GM06990 (cell line): Measurements from ENCODE around the gene GATA5.

Experiments used
- DNase-seq: peaks from one replicate; pipeline ENCODE4 v3.0.0-alpha.2; 2011; ENCODE audit not compliant: insufficient read length; ENCODE audit errors: extremely low read depth
- H3K27me3 ChIP-seq: replicated peaks from 2 replicates; pipeline ENCODE4 v1.6.0; 2011; ENCODE audit warnings: low read length; ENCODE audit not compliant: control insufficient read depth, insufficient read depth
- H3K36me3 ChIP-seq: 2 replicates; pipeline ENCODE4 v1.5.1; 2011; ENCODE audit warnings: low read length; ENCODE audit not compliant: control insufficient read depth, insufficient read depth
- H3K4me3 ChIP-seq: replicated peaks from 2 replicates; pipeline ENCODE4 v1.5.1; 2011; ENCODE audit warnings: low read depth, mild to moderate bottlenecking, control low read depth, low read length
- TF ChIP-seq, protein P1 (sequence below): IDR thresholded peaks from 2 replicates; pipeline ENCODE4 v1.5.1; 2011; ENCODE audit warnings: low read length, control low read depth, mild to moderate bottlenecking, inconsistent platforms; ENCODE audit not compliant: insufficient read depth, poor library complexity, severe bottlenecking

Gene GATA5

DNA sequence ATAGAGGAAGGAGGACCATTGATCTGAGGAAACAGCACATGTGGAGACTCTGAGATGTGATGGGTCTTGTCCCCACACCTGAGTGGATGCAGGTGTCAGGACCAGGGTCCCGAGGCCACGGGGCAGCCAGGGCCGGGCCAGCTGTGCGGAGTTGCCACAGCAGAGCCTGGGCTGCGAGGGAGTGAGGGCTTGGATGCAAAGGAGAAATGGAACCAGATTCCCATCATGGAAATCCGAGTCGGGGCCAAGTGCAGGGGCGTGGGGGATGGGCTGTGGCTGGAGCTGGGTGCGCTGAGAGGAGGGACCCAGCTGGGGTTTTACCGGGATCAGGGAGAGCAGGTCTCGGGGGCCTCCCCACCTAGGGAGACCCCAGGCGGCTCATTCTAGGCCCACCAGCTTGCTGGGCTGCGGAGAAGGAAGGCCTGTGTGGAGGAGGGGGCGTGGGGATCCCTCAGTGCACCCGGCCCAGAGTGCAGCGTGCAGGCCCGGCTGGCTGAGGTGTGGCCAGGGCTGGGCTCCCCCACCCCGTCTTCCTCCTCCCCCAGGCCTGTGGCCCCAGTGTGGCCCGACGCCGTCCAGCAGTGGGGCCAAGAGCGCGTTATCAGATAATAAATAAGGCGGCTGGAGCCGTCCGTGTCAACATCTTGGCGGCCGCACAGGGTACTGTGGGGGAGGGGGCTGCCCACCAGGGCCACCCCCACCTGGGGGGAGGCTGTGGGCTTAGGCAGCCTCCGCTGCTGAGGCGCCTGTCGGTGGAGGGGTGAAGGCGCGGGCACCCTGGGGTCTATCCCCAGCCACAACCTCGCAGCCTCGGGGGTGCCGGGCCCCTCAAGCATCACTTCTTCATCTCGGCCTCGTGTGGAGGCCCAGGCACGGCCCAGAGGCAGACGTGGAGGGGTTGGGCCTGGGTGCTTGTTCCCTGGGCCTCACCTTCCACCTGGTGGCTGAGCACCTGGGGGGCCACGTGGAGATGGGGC lies 17.2 kb downstream of the GATA5 start:
- Histone ChIP-seq H3K36me3 (no peaks in the 10 kb centered on the region), H3K4me3 (no peak overlapping the region), H3K27me3 (peaks cover 3% of the 10 kb centered on the region; the same call in 1 of the 2 replicates)
- TF ChIP-seq, protein P1, sequence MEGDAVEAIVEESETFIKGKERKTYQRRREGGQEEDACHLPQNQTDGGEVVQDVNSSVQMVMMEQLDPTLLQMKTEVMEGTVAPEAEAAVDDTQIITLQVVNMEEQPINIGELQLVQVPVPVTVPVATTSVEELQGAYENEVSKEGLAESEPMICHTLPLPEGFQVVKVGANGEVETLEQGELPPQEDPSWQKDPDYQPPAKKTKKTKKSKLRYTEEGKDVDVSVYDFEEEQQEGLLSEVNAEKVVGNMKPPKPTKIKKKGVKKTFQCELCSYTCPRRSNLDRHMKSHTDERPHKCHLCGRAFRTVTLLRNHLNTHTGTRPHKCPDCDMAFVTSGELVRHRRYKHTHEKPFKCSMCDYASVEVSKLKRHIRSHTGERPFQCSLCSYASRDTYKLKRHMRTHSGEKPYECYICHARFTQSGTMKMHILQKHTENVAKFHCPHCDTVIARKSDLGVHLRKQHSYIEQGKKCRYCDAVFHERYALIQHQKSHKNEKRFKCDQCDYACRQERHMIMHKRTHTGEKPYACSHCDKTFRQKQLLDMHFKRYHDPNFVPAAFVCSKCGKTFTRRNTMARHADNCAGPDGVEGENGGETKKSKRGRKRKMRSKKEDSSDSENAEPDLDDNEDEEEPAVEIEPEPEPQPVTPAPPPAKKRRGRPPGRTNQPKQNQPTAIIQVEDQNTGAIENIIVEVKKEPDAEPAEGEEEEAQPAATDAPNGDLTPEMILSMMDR, result no peak
- DNase-seq, result no peak

DNA sequence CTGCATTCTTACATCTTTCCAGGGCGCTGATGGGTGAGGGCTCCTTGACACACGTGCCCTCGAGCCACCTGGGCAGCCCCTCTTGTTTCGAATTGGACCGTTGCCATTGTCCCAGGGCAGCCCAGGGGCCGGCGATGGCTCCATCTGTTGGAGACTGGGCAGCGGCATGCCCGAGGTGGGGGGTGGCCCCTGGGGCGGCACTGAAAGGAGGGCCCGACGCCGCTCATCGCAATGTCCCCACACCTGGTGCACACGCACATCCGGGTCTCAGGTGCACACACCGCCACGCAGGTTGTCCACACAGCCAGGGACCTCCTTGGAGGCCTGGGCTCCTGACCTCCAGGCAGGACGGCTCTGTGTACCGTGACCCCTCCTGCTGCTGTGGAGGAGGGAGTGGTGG lies 18.0 kb downstream of the GATA5 start:
- TF ChIP-seq, protein P1, result no peak
- Histone ChIP-seq H3K36me3 (no peaks in the 10 kb centered on the region), H3K27me3 (peaks cover 3% of the 10 kb centered on the region; the same call in 1 of the 2 replicates), H3K4me3 (no peak overlapping the region)
- DNase-seq, result no peak

DNA sequence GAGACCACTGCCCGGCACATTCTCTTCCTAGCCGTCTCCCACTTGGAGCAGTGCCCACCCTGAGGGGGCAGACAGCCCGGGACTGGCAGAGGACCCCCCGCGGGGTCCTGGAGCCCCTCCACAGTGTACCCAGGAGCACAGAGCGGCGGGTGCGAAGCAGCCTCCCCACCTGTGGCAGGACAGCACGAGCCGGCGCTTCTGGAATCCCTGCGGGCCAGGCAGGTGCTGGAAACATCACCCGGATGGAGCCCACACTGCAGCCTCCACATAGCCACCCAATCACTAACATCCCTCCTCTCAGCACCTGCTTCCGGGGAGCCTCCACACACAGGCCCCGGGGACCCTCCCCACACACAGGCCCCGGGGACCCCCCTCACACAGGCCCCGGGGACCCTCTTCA lies 18.7 kb downstream of the GATA5 start:
- no peak for DNase-seq
- TF ChIP-seq, protein P1, result no peak
- Histone ChIP-seq H3K27me3 (peaks cover 3% of the 10 kb centered on the region; the same call in 1 of the 2 replicates), H3K4me3 (no peak overlapping the region), H3K36me3 (no peaks in the 10 kb centered on the region)

DNA sequence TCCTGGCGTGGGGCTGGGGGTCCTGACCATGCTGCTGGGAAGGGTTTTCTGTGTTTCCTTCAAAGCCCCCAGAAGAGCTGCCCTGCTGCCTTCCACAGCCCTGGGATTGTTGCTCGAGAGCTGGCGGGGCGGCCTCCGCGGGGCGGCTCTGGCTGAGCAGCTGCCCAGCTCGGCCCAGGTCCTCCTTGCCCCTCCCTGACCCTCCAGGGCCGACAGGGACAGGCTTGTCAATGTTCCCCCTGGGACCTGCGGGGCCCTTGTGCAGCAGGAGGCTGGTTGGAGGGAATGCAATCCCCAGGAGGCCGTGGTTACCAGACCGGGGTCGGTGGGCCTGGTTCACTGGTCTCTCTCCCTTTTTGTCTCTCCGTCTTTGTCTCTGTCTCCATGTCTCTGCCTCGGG lies 19.9 kb downstream of the GATA5 start:
- Histone ChIP-seq H3K27me3 (no peaks in the 10 kb centered on the region; the same call in 1 of the 2 replicates), H3K36me3 (no peaks in the 10 kb centered on the region)
- TF ChIP-seq, protein P1, result no peak

DNA sequence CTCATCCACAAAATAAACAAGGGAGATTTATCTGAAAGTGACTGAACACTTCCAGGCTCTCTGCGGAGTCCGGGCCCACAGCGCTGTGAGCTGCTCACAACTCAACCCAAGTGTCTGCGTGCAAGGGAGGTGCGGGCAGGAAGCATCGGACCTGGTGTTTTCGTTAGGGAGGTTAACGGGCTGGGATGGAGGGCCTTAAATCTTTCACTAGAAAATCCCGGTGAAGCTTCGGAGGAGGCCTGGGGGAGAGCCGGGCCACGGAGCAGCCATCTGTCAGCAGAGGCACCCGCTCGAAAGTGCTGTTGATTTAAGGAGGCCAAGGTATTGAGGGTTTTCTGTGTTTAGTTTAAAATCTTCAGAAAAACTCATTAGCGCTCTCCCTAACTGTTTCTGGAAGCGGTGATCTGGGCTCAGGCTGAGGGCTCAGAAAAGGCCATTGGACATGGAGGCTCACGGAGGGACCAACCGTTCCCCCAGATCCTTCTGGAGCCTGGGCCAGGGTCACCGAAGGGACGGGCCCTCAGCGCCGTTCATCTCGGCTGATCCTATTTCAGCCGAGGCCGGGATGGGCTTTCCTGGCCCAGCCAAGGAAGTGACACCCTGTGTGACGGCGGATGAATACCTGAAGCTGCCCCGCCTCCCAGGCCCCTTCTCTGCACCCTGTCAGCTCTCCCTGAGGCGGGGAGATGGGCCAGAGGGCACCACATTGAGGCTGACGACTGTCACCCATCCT lies 20.7 kb downstream of the GATA5 start:
- no peaks in the 10 kb centered on the region for H3K36me3 ChIP-seq
- no peak overlapping the region for H3K4me3 ChIP-seq
- no peaks in the 10 kb centered on the region; the same call in 1 of the 2 replicates for H3K27me3 ChIP-seq
- TF ChIP-seq, protein P1, result no peak
- no peak for DNase-seq

More for the DNA sequence above, 19.9 kb downstream of the GATA5 start:
- DNase-seq, result no peak
- no peak overlapping the region for H3K4me3 ChIP-seq
